B cell (primary cell): Measurements from ENCODE around the gene PLA2R1. TPM values are rescaled to one million over a fixed set of nuclear protein-coding genes. Genes with fewer than 3 reads are reported as not detected.
A peak's percentile ranks its signal among the peaks of the same experiment; 100 is the strongest.

Experiments
- ATAC-seq: fragments of 200-7000 bp; cut with Tn5 transposase; one replicate; pipeline ENCODE4 v1.10.0; 2021; ENCODE audit warnings: low read depth, mild to moderate bottlenecking, moderate number of reproducible peaks, moderate library complexity
- CTCF ChIA-PET: fragments of 350-600 bp; sonication (Branson Sonifier 250); formaldehyde crosslinking; loops from one replicate; lab custom pipeline; 2021; ENCODE audit warnings: antibody characterized with exemption, inconsistent platforms; lab: Charles Lee
- POLR2A ChIA-PET: fragments of 350-600 bp; sonication (Branson Sonifier 250); formaldehyde crosslinking; loops from one replicate; lab custom pipeline; 2021; ENCODE audit warnings: antibody characterized with exemption; lab: Charles Lee
- DNase-seq: peaks from one replicate; pipeline ENCODE4 v3.0.0; 2013
- H2AFZ ChIP-seq: 2 replicates; pipeline ENCODE4 v1.6.1; 2012; ENCODE audit warnings: mild to moderate bottlenecking, low read depth, low read length; ENCODE audit not compliant: insufficient read depth, poor library complexity, severe bottlenecking
- H3K27ac ChIP-seq, 2 donors: 1 replicate in 1 of 2; 2 replicates in 1 of 2; pipeline ENCODE4 v1.5.1; 2012 to 2013; ENCODE audit warnings: low read length in 2 of 2, mild to moderate bottlenecking in 2 of 2, moderate library complexity in 1 of 2
- H3K27me3 ChIP-seq, 4 experiments: fragments of 200-600 bp in 1 of 4; sonication (generic) in 1 of 4; replicated peaks in 1 of 4; 1 replicate in 2 of 4; 2 replicates in 2 of 4; pipeline versions ENCODE4 v1.6.1 to v1.7.0; 2013 to 2016; ENCODE audit warnings: low read length in 3 of 4, mild to moderate bottlenecking in 2 of 4, mixed read lengths in 1 of 4, moderate library complexity in 1 of 4; ENCODE audit not compliant: insufficient read depth in 4 of 4, control insufficient read depth in 3 of 4; ENCODE audit errors: control extremely low read depth in 1 of 4
- H3K36me3 ChIP-seq, 2 experiments: replicated peaks in 1 of 2; 1 replicate in 1 of 2; 2 replicates in 1 of 2; pipeline versions ENCODE4 v1.6.1 to v1.7.1; 2013; ENCODE audit warnings: low read length in 1 of 2; ENCODE audit not compliant: insufficient read depth in 2 of 2, control insufficient read depth in 1 of 2; ENCODE audit errors: control extremely low read depth in 1 of 2, extremely low read depth in 1 of 2
- H3K4me1 ChIP-seq, 2 donors: fragments of 200-600 bp in 1 of 2; sonication (generic) in 1 of 2; 1 replicate in 1 of 2; 2 replicates in 1 of 2; pipeline versions ENCODE4 v1.5.1 to v1.6.1; 2013 to 2017; ENCODE audit warnings: low read length in 2 of 2; ENCODE audit not compliant: control insufficient read depth in 2 of 2, insufficient read depth in 2 of 2
- H3K4me2 ChIP-seq: replicated peaks from 2 replicates; pipeline ENCODE3; 2012; ENCODE audit warnings: mild to moderate bottlenecking, low read depth, low read length; ENCODE audit not compliant: poor library complexity, severe bottlenecking
- H3K4me3 ChIP-seq, 5 experiments: fragments of 200-600 bp in 1 of 5; sonication (generic) in 1 of 5; 1 replicate in 3 of 5; 2 replicates in 2 of 5; pipeline versions ENCODE4 v1.5.1 to v1.7.0; 2011 to 2016; ENCODE audit warnings: low read length in 4 of 5, mild to moderate bottlenecking in 4 of 5, low read depth in 2 of 5, control low read depth in 1 of 5, moderate library complexity in 1 of 5; ENCODE audit not compliant: insufficient read depth in 1 of 5; ENCODE audit errors: control extremely low read depth in 1 of 5, extremely low read depth in 1 of 5
- H3K79me2 ChIP-seq: fragments of 200-600 bp; sonication (generic); one replicate; pipeline ENCODE4 v1.6.0; 2016; ENCODE audit warnings: low read length; ENCODE audit not compliant: control insufficient read depth, insufficient read depth
- H3K9ac ChIP-seq: fragments of 200-600 bp; sonication (generic); 2 replicates; pipeline ENCODE4 v1.6.1; 2017; ENCODE audit warnings: mild to moderate bottlenecking, low read length, moderate library complexity
- H3K9me3 ChIP-seq, 3 donors: one replicate each; pipeline versions ENCODE4 v1.6.1 to v1.7.1; 2013; ENCODE audit warnings: low read length in 2 of 3; ENCODE audit not compliant: control insufficient read depth in 2 of 3, insufficient read depth in 1 of 3; ENCODE audit errors: control extremely low read depth in 1 of 3
- H4K20me1 ChIP-seq: 2 replicates; pipeline ENCODE4 v1.6.0; 2012; ENCODE audit warnings: mild to moderate bottlenecking, low read length; ENCODE audit not compliant: insufficient read depth, control insufficient read depth, poor library complexity, severe bottlenecking
- H3K27ac Mint-ChIP-seq: one replicate; pipeline ENCODE4 v1.8.0; 2021; ENCODE audit warnings: mixed read lengths
- H3K27me3 Mint-ChIP-seq: one replicate; pipeline ENCODE4 v1.8.0; 2021; ENCODE audit warnings: mixed read lengths
- H3K4me1 Mint-ChIP-seq: one replicate; pipeline ENCODE4 v1.8.0; 2021; ENCODE audit warnings: mixed read lengths
- H3K4me3 Mint-ChIP-seq: one replicate; pipeline ENCODE4 v1.8.0; 2021; ENCODE audit warnings: mixed read lengths
- H3K9me3 Mint-ChIP-seq: one replicate; pipeline ENCODE4 v1.8.0; 2022; ENCODE audit warnings: mixed read lengths; ENCODE audit not compliant: insufficient read depth
- EZH2 ChIP-seq: IDR thresholded peaks from 2 replicates; pipeline ENCODE4 v1.6.1; 2012; ENCODE audit warnings: borderline replicate concordance, low read depth, mild to moderate bottlenecking, moderate library complexity, low read length; ENCODE audit not compliant: insufficient read depth, poor library complexity, severe bottlenecking
- WGBS: methylation state at CpG from one replicate; pipeline ENCODE4 v1.1.5; 2013; ENCODE audit warnings: missing lambda C conversion rate; ENCODE audit not compliant: insufficient coverage; 5-methylcytosine and 5-hydroxymethylcytosine counted together
- intact Hi-C: fragments of 100-400 bp; cut with micrococcal nuclease; formaldehyde crosslinking; loops from one replicate; pipeline ENCODE4 v1.10.0; 2022
- polyA plus RNA-seq: library from polyadenylated mRNA; depleted of rRNA; stranded (reverse); fragments of >200 nt; gene quantifications from 2 replicates; pipeline ENCODE4 v1.2.3, GENCODE V29; 2012
- total RNA-seq, 2 donors: library from RNA; stranded (reverse); fragments of 120-200 nt in 1 of 2; gene quantifications; 1 replicate in 1 of 2; 2 replicates in 1 of 2; pipeline versions ENCODE4 v1.2.3 to v1.2.4, GENCODE V29; 2013 to 2022
- TF ChIP-seq, protein P1 (sequence below): fragments of 200-600 bp; IDR thresholded peaks from one replicate; pipeline ENCODE4 v1.8.0; 2022; ENCODE audit warnings: antibody characterized with exemption, mild to moderate bottlenecking

Gene PLA2R1
- total and polyA plus RNA-seq, 2 donors (not counting 1 experiment from before 2014, with no cell fraction given) = not detected

DNA sequence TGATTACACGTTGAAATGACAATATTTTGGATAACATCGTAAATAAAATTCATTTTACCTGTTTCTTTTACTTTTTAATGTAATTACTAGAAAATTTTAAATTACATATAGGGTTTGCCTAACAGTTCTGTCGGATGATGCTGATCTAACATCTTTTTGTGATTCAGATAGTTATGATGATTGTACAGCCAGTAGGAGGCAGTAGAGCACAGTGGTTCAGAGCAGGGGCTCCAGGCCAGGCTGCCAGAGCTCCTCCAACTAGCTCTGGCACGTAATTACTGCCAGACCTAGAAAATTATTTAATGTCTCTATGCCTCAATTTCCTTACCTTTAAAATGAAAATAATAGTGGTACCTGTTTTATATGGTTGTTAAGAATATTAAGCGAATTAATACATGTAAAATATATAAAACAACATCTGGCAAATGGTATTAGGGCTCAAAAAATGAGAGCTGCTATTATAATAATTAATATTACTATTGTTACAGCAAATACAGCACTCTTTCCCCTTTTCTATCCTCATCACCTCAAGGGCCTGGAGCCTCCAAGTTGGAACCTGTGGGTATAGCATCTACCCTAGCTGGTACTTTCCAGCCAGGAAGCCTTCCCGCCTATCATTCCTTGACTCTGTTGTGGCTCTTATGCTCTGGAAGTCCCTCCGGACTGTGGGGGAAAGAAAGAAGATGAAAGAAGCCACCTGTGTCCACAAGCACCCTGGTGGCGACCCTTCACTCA is 47.7 kb upstream of the PLA2R1 start:
- CTCF ChIA-PET = interaction anchor here (0.6 to 2.5 kb wide), 10 partner anchors 10 to 1163 kb away, joined by 3 to 24 read pairs (median 3); no protein-coding TSS in a partner anchor
- POLR2A ChIA-PET = no interaction called here

DNA sequence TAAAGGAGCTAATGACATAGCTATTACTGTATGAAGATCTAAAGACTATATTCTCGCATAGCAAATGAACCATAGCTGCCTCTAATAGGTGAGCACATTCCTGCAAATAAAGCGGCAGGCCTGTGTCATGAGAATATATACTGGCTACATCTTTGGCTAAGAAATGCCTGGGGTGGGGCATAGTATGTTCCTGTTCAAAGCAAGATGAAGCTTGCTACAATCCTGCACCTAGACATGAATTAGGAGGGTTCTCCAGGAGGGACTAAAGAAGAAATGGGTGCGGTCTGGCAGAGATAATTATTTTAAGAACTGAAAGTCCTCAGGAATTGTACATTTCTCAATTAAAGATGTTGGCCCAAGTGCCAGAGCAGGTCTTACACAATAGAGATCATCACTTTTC is 46.8 kb upstream of the PLA2R1 start:
- POLR2A ChIA-PET = no interaction called here
- H3K4me1 Mint-ChIP-seq = no peaks in the 10 kb centered on the region
- no peak overlapping the region for H3K27ac ChIP-seq
- no peaks in the 10 kb centered on the region for H4K20me1 ChIP-seq
- no peak for DNase-seq
- no peak overlapping the region for H3K4me3 ChIP-seq
- no peak overlapping the region for H2AFZ ChIP-seq
- WGBS = no CpG with 5 or more reads among the region's 3 CpGs
- no peaks in the 10 kb centered on the region for H3K9me3 ChIP-seq
- no peaks in the 10 kb centered on the region for H3K36me3 ChIP-seq
- H3K27ac Mint-ChIP-seq = no peak overlapping the region
- no peak for TF ChIP-seq EZH2
- TF ChIP-seq, protein P1, sequence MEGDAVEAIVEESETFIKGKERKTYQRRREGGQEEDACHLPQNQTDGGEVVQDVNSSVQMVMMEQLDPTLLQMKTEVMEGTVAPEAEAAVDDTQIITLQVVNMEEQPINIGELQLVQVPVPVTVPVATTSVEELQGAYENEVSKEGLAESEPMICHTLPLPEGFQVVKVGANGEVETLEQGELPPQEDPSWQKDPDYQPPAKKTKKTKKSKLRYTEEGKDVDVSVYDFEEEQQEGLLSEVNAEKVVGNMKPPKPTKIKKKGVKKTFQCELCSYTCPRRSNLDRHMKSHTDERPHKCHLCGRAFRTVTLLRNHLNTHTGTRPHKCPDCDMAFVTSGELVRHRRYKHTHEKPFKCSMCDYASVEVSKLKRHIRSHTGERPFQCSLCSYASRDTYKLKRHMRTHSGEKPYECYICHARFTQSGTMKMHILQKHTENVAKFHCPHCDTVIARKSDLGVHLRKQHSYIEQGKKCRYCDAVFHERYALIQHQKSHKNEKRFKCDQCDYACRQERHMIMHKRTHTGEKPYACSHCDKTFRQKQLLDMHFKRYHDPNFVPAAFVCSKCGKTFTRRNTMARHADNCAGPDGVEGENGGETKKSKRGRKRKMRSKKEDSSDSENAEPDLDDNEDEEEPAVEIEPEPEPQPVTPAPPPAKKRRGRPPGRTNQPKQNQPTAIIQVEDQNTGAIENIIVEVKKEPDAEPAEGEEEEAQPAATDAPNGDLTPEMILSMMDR = no peak
- H3K4me2 ChIP-seq = no peak overlapping the region
- CTCF ChIA-PET = interaction anchor here (0.7 to 2.5 kb wide), 6 partner anchors 9 to 955 kb away, joined by 3 to 24 read pairs (median 6); no protein-coding TSS in a partner anchor
- no peak overlapping the region for H3K4me3 Mint-ChIP-seq
- H3K9ac ChIP-seq = no peak overlapping the region
- no peak for ATAC-seq
- H3K79me2 ChIP-seq = no peaks in the 10 kb centered on the region
- no peaks in the 10 kb centered on the region for H3K4me1 ChIP-seq
- no peaks in the 10 kb centered on the region for H3K9me3 Mint-ChIP-seq
- H3K27me3 Mint-ChIP-seq = peaks cover 34% of the 10 kb centered on the region
- intact Hi-C loops = no loop called here
- H3K27me3 ChIP-seq = peaks cover 0 to 2% (median 0%) of the 10 kb centered on the region in 4 experiments

More for the DNA sequence above, 47.7 kb upstream of the PLA2R1 start:
- peak; percentile 45 for ATAC-seq
- peaks cover 31% of the 10 kb centered on the region for H3K27me3 Mint-ChIP-seq
- no peak for TF ChIP-seq EZH2
- TF ChIP-seq, protein P1 = peak; percentile 64
- Histone ChIP-seq H3K27me3 (peaks cover 0 to 2% (median 0%) of the 10 kb centered on the region in 4 experiments), H3K9ac (no peak overlapping the region), H3K4me1 (no peaks in the 10 kb centered on the region), H3K79me2 (no peaks in the 10 kb centered on the region), H3K9me3 (no peaks in the 10 kb centered on the region), H3K27ac (no peak overlapping the region), H3K4me3 (no peak overlapping the region), H3K4me2 (no peak overlapping the region), H3K36me3 (no peaks in the 10 kb centered on the region), H4K20me1 (no peaks in the 10 kb centered on the region), H2AFZ (no peak overlapping the region)
- H3K9me3 Mint-ChIP-seq = no peaks in the 10 kb centered on the region
- peak; percentile 40 for DNase-seq
- H3K4me3 Mint-ChIP-seq = no peak overlapping the region
- WGBS = 49% methylated on average over 3 of the region's 8 CpGs
- H3K27ac Mint-ChIP-seq = no peak overlapping the region
- intact Hi-C loops = loop anchor here (1.0 kb wide), 1 partner anchor 100 kb away; no protein-coding TSS in a partner anchor
- no peaks in the 10 kb centered on the region for H3K4me1 Mint-ChIP-seq
